Neural cell (in vitro differentiated cells): Measurements from ENCODE around the gene PCNX2.

ENCODE experiments used
- EZH2 ChIP-seq: fragments of 200-600, 300-800 bp; shearing (Covaris generic), sonication (generic); IDR thresholded peaks from 2 replicates; pipeline ENCODE4 v1.6.1; 2014; ENCODE audit warnings: antibody characterized with exemption, low read length, borderline replicate concordance, mild to moderate bottlenecking; ENCODE audit not compliant: insufficient read depth, poor library complexity, severe bottlenecking
- POLR2AphosphoS5 ChIP-seq: IDR thresholded peaks from 2 replicates; pipeline ENCODE4 v1.6.1; 2012
- TAF1 ChIP-seq: IDR thresholded peaks from 2 replicates; pipeline ENCODE4 v1.6.1; 2012; ENCODE audit warnings: low read depth
- TF ChIP-seq, protein P1 (sequence below): fragments of 450-650 bp; IDR thresholded peaks from 2 replicates; pipeline ENCODE4 v1.5.1; 2014; ENCODE audit warnings: antibody characterized with exemption, mild to moderate bottlenecking, moderate library complexity; ENCODE audit not compliant: poor library complexity, severe bottlenecking
- TF ChIP-seq, protein P2 (sequence below): IDR thresholded peaks from 2 replicates; pipeline ENCODE4 v1.6.1; 2012; ENCODE audit warnings: borderline replicate concordance

DNA sequence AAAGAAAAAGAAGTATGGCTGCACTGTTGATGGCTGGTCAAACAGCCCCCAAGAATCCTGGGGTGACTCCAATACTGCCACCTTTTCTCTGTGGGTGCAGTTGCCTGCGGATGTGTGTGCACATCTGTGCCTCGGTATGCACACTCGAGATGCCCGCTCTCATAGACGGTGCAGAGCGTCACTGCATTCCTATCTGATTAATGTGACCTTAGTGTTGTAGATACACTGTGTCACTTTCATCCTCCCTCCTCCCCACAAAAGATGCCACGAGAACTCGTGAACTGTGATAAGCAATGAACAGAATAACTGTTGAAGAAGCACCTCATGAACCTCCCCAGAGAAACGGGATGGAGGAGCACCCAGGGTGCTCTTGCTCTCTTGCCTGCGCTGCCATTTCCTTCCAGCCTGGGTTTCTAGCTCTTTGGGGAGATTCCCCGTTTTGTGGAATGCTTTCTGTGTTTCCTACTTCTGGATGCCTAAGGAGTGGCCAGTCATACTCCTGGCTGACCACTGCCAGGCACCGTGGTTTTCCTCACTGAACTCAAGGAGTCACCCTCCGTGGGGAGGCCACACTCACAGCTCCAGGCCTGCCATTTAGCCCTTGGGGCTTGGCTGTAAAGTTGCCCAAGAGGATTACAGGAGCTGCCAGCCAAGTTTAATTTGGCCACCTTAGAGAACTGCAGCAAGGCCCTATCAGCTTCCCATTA lies 313.1 kb downstream of the PCNX2 start:
- TF ChIP-seq, protein P1, sequence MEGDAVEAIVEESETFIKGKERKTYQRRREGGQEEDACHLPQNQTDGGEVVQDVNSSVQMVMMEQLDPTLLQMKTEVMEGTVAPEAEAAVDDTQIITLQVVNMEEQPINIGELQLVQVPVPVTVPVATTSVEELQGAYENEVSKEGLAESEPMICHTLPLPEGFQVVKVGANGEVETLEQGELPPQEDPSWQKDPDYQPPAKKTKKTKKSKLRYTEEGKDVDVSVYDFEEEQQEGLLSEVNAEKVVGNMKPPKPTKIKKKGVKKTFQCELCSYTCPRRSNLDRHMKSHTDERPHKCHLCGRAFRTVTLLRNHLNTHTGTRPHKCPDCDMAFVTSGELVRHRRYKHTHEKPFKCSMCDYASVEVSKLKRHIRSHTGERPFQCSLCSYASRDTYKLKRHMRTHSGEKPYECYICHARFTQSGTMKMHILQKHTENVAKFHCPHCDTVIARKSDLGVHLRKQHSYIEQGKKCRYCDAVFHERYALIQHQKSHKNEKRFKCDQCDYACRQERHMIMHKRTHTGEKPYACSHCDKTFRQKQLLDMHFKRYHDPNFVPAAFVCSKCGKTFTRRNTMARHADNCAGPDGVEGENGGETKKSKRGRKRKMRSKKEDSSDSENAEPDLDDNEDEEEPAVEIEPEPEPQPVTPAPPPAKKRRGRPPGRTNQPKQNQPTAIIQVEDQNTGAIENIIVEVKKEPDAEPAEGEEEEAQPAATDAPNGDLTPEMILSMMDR = no peak
- TF ChIP-seq, protein P2, sequence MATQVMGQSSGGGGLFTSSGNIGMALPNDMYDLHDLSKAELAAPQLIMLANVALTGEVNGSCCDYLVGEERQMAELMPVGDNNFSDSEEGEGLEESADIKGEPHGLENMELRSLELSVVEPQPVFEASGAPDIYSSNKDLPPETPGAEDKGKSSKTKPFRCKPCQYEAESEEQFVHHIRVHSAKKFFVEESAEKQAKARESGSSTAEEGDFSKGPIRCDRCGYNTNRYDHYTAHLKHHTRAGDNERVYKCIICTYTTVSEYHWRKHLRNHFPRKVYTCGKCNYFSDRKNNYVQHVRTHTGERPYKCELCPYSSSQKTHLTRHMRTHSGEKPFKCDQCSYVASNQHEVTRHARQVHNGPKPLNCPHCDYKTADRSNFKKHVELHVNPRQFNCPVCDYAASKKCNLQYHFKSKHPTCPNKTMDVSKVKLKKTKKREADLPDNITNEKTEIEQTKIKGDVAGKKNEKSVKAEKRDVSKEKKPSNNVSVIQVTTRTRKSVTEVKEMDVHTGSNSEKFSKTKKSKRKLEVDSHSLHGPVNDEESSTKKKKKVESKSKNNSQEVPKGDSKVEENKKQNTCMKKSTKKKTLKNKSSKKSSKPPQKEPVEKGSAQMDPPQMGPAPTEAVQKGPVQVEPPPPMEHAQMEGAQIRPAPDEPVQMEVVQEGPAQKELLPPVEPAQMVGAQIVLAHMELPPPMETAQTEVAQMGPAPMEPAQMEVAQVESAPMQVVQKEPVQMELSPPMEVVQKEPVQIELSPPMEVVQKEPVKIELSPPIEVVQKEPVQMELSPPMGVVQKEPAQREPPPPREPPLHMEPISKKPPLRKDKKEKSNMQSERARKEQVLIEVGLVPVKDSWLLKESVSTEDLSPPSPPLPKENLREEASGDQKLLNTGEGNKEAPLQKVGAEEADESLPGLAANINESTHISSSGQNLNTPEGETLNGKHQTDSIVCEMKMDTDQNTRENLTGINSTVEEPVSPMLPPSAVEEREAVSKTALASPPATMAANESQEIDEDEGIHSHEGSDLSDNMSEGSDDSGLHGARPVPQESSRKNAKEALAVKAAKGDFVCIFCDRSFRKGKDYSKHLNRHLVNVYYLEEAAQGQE = no peak
- no peak for TF ChIP-seq EZH2
- TF ChIP-seq TAF1 = no peak
- TF ChIP-seq POLR2AphosphoS5 = no peak
